ENCODE data around the gene PRDM2.
"Not testable (repeated sequence)": the region's sequence is repeated elsewhere in the genome, so short reads cannot be mapped to it uniquely, and the experiment has no call there.

PRDM2 gene

DNA sequence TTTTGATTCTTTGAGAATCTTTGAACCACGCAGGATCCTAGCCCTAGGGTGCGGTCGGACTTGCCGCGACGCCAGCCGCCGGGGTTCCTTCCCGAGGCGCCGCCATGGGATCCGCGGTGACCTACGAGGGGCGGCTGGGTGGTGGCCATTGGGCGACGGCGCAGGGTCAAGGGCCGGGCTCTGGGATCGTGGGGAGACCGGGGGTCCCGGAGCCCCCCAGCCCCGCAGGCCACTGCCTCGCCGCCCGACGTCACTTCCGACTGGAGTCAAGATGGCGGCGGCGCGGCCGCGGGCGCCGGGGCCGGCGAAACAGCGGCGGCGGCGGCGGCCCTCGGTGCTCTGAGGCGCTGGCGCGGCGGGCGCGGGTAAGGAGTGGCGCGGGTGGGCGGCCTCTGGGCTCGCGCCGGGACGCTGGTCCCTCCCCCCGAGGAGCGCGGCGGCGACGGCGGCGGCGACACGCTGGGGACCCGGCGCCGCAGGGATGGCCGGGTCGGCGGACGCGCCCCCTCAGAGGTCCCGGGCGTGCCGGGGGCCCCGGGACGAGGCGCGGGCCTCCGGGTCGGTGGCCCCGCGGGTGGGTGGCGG, at the start of gene PRDM2:
Gene PRDM2 (plus strand): TSS at position 253 of the 585 bp plus-strand sequence. CDS start 15,418 bp downstream, outside the sequence.
- peak within 1 kb of the TSS; percentile 97 for H3K4me3 ChIP-seq (ENCODE audit: low read length)
- no peak for TF ChIP-seq ZNF274 (IDR thresholded peaks at IDR 0.05; ENCODE audit: low read depth, low read length)

GRCh38 chr1:13651279-13651678, 48.7 kb upstream of the PRDM2 start:
- no peak for TF ChIP-seq ZNF274 (IDR thresholded peaks at IDR 0.05; ENCODE audit: low read depth, low read length)
- no peak overlapping the region for H3K4me3 ChIP-seq (ENCODE audit: low read length)

DNA sequence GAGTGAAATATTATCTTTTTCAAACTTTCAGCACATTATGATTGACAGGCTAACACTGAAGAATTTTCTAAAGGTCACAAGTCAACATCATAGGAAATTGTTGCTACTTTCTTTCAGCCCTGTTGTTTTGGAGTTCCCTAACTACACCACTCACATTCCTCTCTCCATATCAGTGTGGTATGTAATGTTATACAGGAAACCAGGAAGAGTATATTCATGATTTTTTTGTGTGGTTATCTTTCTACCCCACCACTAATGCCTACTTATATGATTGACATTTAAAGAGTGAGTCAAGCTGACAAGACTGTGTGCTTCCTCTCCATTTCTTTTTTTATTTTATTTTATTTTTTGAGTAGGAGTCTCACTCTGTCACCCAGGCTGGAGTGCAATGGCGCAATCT, 47.8 kb upstream of the PRDM2 start:
- H3K4me3 ChIP-seq (ENCODE audit: low read length), result no peak overlapping the region
- TF ChIP-seq ZNF274 (IDR thresholded peaks at IDR 0.05; ENCODE audit: low read depth, low read length), result no peak

GRCh38 chr1:13661539-13661938, 38.4 kb upstream of the PRDM2 start:
- no peak for TF ChIP-seq ZNF274 (IDR thresholded peaks at IDR 0.05; ENCODE audit: low read depth, low read length)
- H3K4me3 ChIP-seq (ENCODE audit: low read length), result no peak overlapping the region

GRCh38 chr1:13662493-13662892, 37.5 kb upstream of the PRDM2 start:
- no peak for TF ChIP-seq ZNF274 (IDR thresholded peaks at IDR 0.05; ENCODE audit: low read depth, low read length)
- no peak overlapping the region for H3K4me3 ChIP-seq (ENCODE audit: low read length)

- H3K4me3 ChIP-seq (ENCODE audit: low read length), result no peak overlapping the region
- no peak for TF ChIP-seq ZNF274 (IDR thresholded peaks at IDR 0.05; ENCODE audit: low read depth, low read length)
Measured at GRCh38 chr1:13663969-13664368, 36.0 kb upstream of the PRDM2 start.

- no peak for TF ChIP-seq ZNF274 (IDR thresholded peaks at IDR 0.05; ENCODE audit: low read depth, low read length)
- H3K4me3 ChIP-seq (ENCODE audit: low read length), result no peak overlapping the region
Measured at GRCh38 chr1:13664451-13664850, 35.5 kb upstream of the PRDM2 start.

GRCh38 chr1:13666317-13666716, 33.7 kb upstream of the PRDM2 start:
- no peak for TF ChIP-seq ZNF274 (IDR thresholded peaks at IDR 0.05; ENCODE audit: low read depth, low read length)
- no peak overlapping the region for H3K4me3 ChIP-seq (ENCODE audit: low read length)

- H3K4me3 ChIP-seq (ENCODE audit: low read length), result no peak overlapping the region
- no peak for TF ChIP-seq ZNF274 (IDR thresholded peaks at IDR 0.05; ENCODE audit: low read depth, low read length)
Measured at GRCh38 chr1:13667691-13668090, 32.3 kb upstream of the PRDM2 start.

DNA sequence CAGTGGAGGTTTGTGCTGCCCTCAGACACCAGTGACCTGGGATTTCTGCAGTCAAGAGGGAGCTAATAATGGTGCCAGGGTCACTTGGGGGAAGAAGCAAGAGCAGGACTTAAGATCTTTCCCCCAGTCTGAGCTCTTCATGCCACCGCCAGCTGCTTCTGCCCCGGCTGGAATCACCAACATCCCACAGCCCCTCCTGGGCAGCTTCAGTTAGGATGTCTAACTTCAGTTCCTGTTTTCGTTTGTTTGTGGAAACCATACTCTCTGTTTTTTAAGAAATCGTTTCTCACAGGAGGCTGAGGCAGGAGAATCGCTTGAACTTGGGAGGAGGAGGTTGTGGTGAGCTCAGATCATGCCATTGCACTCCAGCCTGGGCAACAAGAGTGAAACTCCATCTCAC, 25.6 kb upstream of the PRDM2 start:
- no peak overlapping the region for H3K4me3 ChIP-seq (ENCODE audit: low read length)
- TF ChIP-seq ZNF274 (IDR thresholded peaks at IDR 0.05; ENCODE audit: low read depth, low read length), result no peak

GRCh38 chr1:13675151-13675651, 24.8 kb upstream of the PRDM2 start:
- TF ChIP-seq ZNF274 (IDR thresholded peaks at IDR 0.05; ENCODE audit: low read depth, low read length), result no peak
- H3K4me3 ChIP-seq (ENCODE audit: low read length), result no peak overlapping the region

DNA sequence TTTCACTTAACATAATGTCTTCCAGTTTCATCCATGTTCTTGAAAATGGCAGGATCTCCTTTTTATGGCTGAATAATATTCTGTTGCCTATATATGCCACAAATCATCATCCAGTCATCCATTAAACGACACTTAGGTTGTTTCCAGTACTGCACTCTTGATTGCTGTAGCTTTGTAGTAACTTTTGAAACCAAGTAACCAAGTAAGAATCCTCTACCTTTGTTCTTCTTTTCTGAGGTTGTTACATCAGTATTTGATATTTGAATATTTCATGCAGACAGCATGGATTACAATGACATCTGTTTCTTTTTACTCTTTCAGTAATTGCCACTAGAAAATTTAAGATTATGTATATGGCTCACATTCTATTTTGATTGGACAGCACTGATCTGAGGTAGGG, 22.1 kb upstream of the PRDM2 start:
- H3K4me3 ChIP-seq (ENCODE audit: low read length), result no peak overlapping the region
- no peak for TF ChIP-seq ZNF274 (IDR thresholded peaks at IDR 0.05; ENCODE audit: low read depth, low read length)

DNA sequence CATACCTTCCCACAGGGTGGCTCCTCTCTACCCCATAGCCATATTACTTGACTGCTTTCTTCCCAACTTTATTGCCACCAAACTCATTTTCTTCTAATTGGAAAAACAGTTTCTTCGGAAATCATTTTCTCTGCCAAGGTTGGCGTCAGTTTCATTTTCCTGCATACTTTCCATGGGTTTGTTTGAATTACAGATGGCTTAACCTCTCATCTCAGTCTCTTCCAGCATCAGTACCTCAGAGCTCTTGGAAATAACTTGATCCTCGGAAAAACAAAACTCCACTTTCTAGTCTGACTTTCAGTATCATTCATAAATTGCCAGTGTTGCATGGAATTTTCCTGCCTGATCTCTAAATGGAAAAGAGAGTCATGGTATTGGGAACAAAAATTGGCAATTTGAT, 20.3 kb upstream of the PRDM2 start:
- H3K4me3 ChIP-seq (ENCODE audit: low read length), result no peak overlapping the region
- TF ChIP-seq ZNF274 (IDR thresholded peaks at IDR 0.05; ENCODE audit: low read depth, low read length), result no peak

DNA sequence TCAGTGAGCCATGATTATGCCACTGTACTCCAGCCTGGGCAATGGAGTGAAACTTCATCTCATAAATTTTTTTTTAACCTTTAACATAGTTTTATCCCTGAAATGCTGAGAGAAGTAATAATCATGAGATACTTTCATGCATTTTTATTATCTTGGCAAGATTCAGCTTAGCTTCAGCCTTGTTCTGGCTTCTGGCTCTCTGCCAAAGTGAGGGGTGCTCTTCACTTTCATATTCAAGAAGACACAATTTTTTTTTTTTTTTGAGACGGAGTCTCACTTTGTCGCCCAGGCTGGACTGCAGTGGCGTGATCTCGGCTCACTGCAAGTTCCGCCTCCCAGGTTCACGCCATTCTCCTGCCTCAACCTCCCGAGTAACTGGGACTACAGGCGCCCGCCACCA, 19.4 kb upstream of the PRDM2 start:
- not testable (repeated sequence) for H3K4me3 ChIP-seq (ENCODE audit: low read length)

DNA sequence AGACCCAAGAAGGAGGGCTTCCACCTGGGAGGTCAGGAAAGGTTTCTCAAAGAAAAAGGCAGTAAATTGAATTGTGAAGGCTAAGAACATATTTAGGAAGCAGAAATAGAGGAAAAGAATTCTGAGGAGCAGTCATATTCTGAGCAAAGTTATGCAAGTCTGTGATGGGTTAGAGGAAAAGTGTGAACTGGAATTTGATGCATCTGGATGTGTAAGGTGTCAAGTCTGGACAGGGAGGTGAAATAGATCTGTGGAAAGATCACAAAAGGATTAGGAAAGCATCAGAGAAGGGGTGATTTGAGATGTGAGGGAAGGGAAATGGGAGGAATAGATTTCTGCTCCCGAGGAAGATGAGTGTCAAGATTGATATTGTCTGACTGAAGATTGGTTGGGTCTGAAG, 18.1 kb upstream of the PRDM2 start:
- no peak overlapping the region for H3K4me3 ChIP-seq (ENCODE audit: low read length)
- no peak for TF ChIP-seq ZNF274 (IDR thresholded peaks at IDR 0.05; ENCODE audit: low read depth, low read length)

DNA sequence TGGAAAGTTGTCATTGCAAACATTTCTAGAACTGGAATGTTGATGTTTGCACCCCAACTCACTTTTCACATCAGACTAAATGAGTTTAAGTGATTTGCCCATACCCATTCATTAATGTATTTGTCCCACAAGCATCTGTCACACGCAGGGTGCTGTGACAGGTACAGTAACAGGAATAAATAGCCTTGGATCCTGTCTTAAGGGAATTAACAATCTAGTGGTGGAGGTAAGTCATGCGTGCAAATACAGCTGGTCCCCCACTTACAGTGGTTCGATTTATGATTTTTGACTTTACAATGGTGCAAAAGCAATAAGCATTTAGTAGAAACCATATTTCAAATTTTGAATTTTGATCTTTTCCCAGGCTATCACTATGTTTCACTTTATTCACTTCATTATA, 17.5 kb upstream of the PRDM2 start:
- TF ChIP-seq ZNF274 (IDR thresholded peaks at IDR 0.05; ENCODE audit: low read depth, low read length), result no peak

More for the DNA sequence above, 17.5 kb upstream of the PRDM2 start:
- H3K4me3 ChIP-seq (ENCODE audit: low read length), result no peak overlapping the region

All from GM08714 (cell line).